HL-60 (cell line): ENCODE results near the gene POLD2.

Experiments used
- DNase-seq, 2 experiments: peaks; one replicate each; pipeline ENCODE4 v3.0.0-alpha.2; 2010 to 2020; ENCODE audit warnings: low read depth in 1 of 2, low spot score in 1 of 2
- H3K27ac ChIP-seq: fragments of 250-450 bp; sonication (Bioruptor Pico); replicated peaks from 2 replicates; pipeline ENCODE4 v1.5.1; 2020; ENCODE audit warnings: mild to moderate bottlenecking, moderate library complexity
- H3K27me3 ChIP-seq: fragments of 250-450 bp; sonication (Bioruptor Pico); 2 replicates; pipeline ENCODE4 v1.5.1; 2021; ENCODE audit warnings: mild to moderate bottlenecking, moderate library complexity; ENCODE audit not compliant: insufficient read depth, poor library complexity, severe bottlenecking
- H3K4me3 ChIP-seq: replicated peaks from 2 replicates; pipeline ENCODE4 v1.5.1; 2011; ENCODE audit warnings: mild to moderate bottlenecking, control low read depth, low read length; ENCODE audit not compliant: insufficient read depth
- CTCF ChIP-seq: IDR thresholded peaks from one replicate; pipeline ENCODE4 v1.5.1; 2011; ENCODE audit warnings: low read length, control low read depth, inconsistent platforms; ENCODE audit not compliant: insufficient read depth
- GABPA ChIP-seq: IDR thresholded peaks from 2 replicates; pipeline ENCODE4 v1.6.1; 2012; ENCODE audit warnings: low read depth
- POLR2AphosphoS5 ChIP-seq: IDR thresholded peaks from 2 replicates; pipeline ENCODE4 v1.6.1; 2012; ENCODE audit warnings: low read depth
- REST ChIP-seq: IDR thresholded peaks from 2 replicates; pipeline ENCODE4 v1.6.1; 2012; ENCODE audit warnings: low read depth; ENCODE audit not compliant: insufficient replicate concordance
- SPI1 ChIP-seq: IDR thresholded peaks from 2 replicates; pipeline ENCODE4 v1.6.1; 2012; ENCODE audit warnings: low read depth, mild to moderate bottlenecking, borderline replicate concordance

POLD2 gene

GRCh38 chr7:44101966-44102845, 21.1 kb downstream of the POLD2 start:
- no peak overlapping the region for H3K4me3 ChIP-seq
- no peak for TF ChIP-seq CTCF
- no peak for TF ChIP-seq GABPA
- no peak for TF ChIP-seq POLR2AphosphoS5
- TF ChIP-seq REST, result no peak
- no peak for TF ChIP-seq SPI1
- no peak for DNase-seq
- H3K27me3 ChIP-seq, result peaks cover 6% of the 10 kb centered on the region
- no peak overlapping the region for H3K27ac ChIP-seq

GRCh38 chr7:44101303-44101965, 21.9 kb downstream of the POLD2 start:
- Histone ChIP-seq H3K4me3 (no peak overlapping the region), H3K27ac (no peak overlapping the region), H3K27me3 (peaks cover 6% of the 10 kb centered on the region)
- TF ChIP-seq SPI1 (no peak), POLR2AphosphoS5 (no peak), GABPA (no peak), CTCF (no peak), REST (no peak)
- no peak for DNase-seq

- 0 out of 2 replicates have a peak overlapping the region, but pooled peaks have one; percentile 28 for H3K27ac ChIP-seq
- H3K4me3 ChIP-seq, result no peak overlapping the region
- peaks cover 6% of the 10 kb centered on the region for H3K27me3 ChIP-seq
- no peak for DNase-seq
- TF ChIP-seq GABPA, result no peak
- no peak for TF ChIP-seq CTCF
- no peak for TF ChIP-seq REST
- no peak for TF ChIP-seq SPI1
- no peak for TF ChIP-seq POLR2AphosphoS5
These were observed 22.7 kb downstream of the POLD2 start for GRCh38 chr7:44100458-44101302.
